HG03064 (cell line): Measurements from ENCODE around the gene FAM221A.
"Not testable (repeated sequence)": the region's sequence is repeated elsewhere in the genome, so short reads cannot be mapped to it uniquely, and the experiment has no call there.

Experiments used
- ATAC-seq: cut with Tn5 transposase; IDR thresholded peaks from one replicate; pipeline ENCODE4 v1.9.1; 2021; ENCODE audit warnings: low read depth; ENCODE audit not compliant: unreplicated experiment

FAM221A gene

GRCh38 chr7:23698822-23699221 is 18.8 kb downstream of the FAM221A start:
- ATAC-seq: no peak

- ATAC-seq: no peak
Observed at GRCh38 chr7:23700046-23700445, 20.0 kb downstream of the FAM221A start.

- no peak for ATAC-seq
Observed at GRCh38 chr7:23709081-23709750, 29.2 kb downstream of the FAM221A start.

GRCh38 chr7:23710000-23710399 is 30.0 kb downstream of the FAM221A start, which contains the start of gene STK31:
Gene STK31, plus strand, starts transcription at chr7:23710219. Its CDS starts 67 bp downstream, at chr7:23710286.
- ATAC-seq: no peak

GRCh38 chr7:23712368-23713284 is 32.6 kb downstream of the FAM221A start:
- no peak for ATAC-seq

GRCh38 chr7:23713285-23714149 is 33.5 kb downstream of the FAM221A start:
- no peak for ATAC-seq

GRCh38 chr7:23714150-23714464 is 34.1 kb downstream of the FAM221A start:
- no peak for ATAC-seq

GRCh38 chr7:23714579-23714978 is 34.6 kb downstream of the FAM221A start:
- no peak for ATAC-seq

- ATAC-seq: no peak
Observed at GRCh38 chr7:23715099-23715498, 35.1 kb downstream of the FAM221A start.

- ATAC-seq: no peak
Observed at GRCh38 chr7:23717788-23718187, 37.8 kb downstream of the FAM221A start.

- ATAC-seq: no peak
Observed at GRCh38 chr7:23721456-23721855, 41.5 kb downstream of the FAM221A start.

GRCh38 chr7:23722587-23723216 is 42.7 kb downstream of the FAM221A start:
- not testable (repeated sequence) for ATAC-seq

- not testable (repeated sequence) for ATAC-seq
Observed at GRCh38 chr7:23724113-23724512, 44.1 kb downstream of the FAM221A start.

- no peak for ATAC-seq
Observed at GRCh38 chr7:23742051-23742450, 62.1 kb downstream of the FAM221A start.

GRCh38 chr7:23743226-23743625 is 63.2 kb downstream of the FAM221A start:
- ATAC-seq: no peak

GRCh38 chr7:23746629-23747028 is 66.6 kb downstream of the FAM221A start:
- ATAC-seq: no peak

GRCh38 chr7:23751852-23752251 is 71.9 kb downstream of the FAM221A start:
- no peak for ATAC-seq
